Measurements from ENCODE around the gene HIBADH. TPM values are rescaled to one million over a fixed set of nuclear protein-coding genes. Genes with fewer than 3 reads are reported as not detected.

HIBADH gene
- total and polyA plus RNA-seq, 2 of the 4 experiments (the other 2 are of a cell fraction): 36.6 to 52.5 TPM

- H3K9me1 ChIP-seq (ENCODE audit: insufficient read depth, low read length): 0 out of 2 replicates have a peak, but pooled peaks cover 4% of the 10 kb centered on the region
- no peaks in the 10 kb centered on the region for H3K36me3 ChIP-seq (ENCODE audit: control insufficient read depth, insufficient read depth, low read length)
- H3K9me3 ChIP-seq (ENCODE audit: control insufficient read depth, insufficient read depth, low read length): no peaks in the 10 kb centered on the region
- WGBS, 2 experiments (ENCODE audit: extremely low coverage in 2 of 2, insufficient read length in 1 of 2): no CpG with 5 or more reads among the region's 2 CpGs
- in situ Hi-C loops (cut with MboI; ENCODE audit: low sequenced_read_pairs) (no loop called here), dilution Hi-C loops (cut with HindIII; ENCODE audit: low sequenced_read_pairs, unreplicated experiment) (no loop called here), intact Hi-C loops (cut with micrococcal nuclease) (loop anchor here (10.0 kb wide), 1 partner anchor 170 kb away; no protein-coding TSS in a partner anchor)
- no peak overlapping the region for H2BK20ac ChIP-seq (ENCODE audit: low read depth, low read length)
- no peak for TF ChIP-seq MAZ (IDR thresholded peaks at IDR 0.05; ENCODE audit: borderline replicate concordance, low read depth, low read length)
- no peak for TF ChIP-seq CEBPB (IDR thresholded peaks at IDR 0.05; ENCODE audit: low read depth, low read length)
- TF ChIP-seq RFX5 (IDR thresholded peaks at IDR 0.05; ENCODE audit: low read depth, low read length): no peak
- no peak for TF ChIP-seq NFE2L2 (IDR thresholded peaks at IDR 0.05; ENCODE audit: low read depth, low read length)
- no peak for TF ChIP-seq MXI1 (IDR thresholded peaks at IDR 0.05; ENCODE audit: borderline replicate concordance, low read depth, low read length)
- TF ChIP-seq SMC3 (IDR thresholded peaks at IDR 0.05; ENCODE audit: low read depth, low read length): no peak
- TF ChIP-seq, protein P1, sequence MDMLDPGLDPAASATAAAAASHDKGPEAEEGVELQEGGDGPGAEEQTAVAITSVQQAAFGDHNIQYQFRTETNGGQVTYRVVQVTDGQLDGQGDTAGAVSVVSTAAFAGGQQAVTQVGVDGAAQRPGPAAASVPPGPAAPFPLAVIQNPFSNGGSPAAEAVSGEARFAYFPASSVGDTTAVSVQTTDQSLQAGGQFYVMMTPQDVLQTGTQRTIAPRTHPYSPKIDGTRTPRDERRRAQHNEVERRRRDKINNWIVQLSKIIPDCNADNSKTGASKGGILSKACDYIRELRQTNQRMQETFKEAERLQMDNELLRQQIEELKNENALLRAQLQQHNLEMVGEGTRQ (IDR thresholded peaks at IDR 0.05; ENCODE audit: low read depth, low read length): no peak
- TF ChIP-seq MAFK (IDR thresholded peaks at IDR 0.05; ENCODE audit: low read depth, low read length): no peak
- TF ChIP-seq CTCF (conservative IDR thresholded peaks at IDR 0.05; ENCODE audit: low read depth, low read length): no peak
- no peak for TF ChIP-seq RCOR1 (IDR thresholded peaks at IDR 0.05; ENCODE audit: insufficient replicate concordance, low read length)
- no peak for TF ChIP-seq RAD21 (IDR thresholded peaks at IDR 0.05; ENCODE audit: low read length)
- no peak for TF ChIP-seq CHD1 (IDR thresholded peaks at IDR 0.05; ENCODE audit: low read depth, low read length)
- TF ChIP-seq, protein P2, sequence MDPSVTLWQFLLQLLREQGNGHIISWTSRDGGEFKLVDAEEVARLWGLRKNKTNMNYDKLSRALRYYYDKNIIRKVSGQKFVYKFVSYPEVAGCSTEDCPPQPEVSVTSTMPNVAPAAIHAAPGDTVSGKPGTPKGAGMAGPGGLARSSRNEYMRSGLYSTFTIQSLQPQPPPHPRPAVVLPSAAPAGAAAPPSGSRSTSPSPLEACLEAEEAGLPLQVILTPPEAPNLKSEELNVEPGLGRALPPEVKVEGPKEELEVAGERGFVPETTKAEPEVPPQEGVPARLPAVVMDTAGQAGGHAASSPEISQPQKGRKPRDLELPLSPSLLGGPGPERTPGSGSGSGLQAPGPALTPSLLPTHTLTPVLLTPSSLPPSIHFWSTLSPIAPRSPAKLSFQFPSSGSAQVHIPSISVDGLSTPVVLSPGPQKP (IDR thresholded peaks at IDR 0.05; ENCODE audit: borderline replicate concordance, low read depth, low read length): no peak
- TF ChIP-seq BHLHE40 (IDR thresholded peaks at IDR 0.05; ENCODE audit: low read depth, low read length): no peak
- no peak overlapping the region for H3K27ac ChIP-seq (ENCODE audit: insufficient read depth, low read length)
- no peak overlapping the region for H3K4me2 ChIP-seq (ENCODE audit: low read depth, low read length)
- no peak overlapping the region for H2BK15ac ChIP-seq (ENCODE audit: low read depth, low read length)
- H4K8ac ChIP-seq (ENCODE audit: low read depth in 2 of 2, low read length in 2 of 2): no peak overlapping the region
- no peak overlapping the region for H3K18ac ChIP-seq (ENCODE audit: low read depth, low read length)
- H2BK5ac ChIP-seq (ENCODE audit: low read depth, low read length, poor library complexity, severe bottlenecking): no peak overlapping the region
- H3K79me1 ChIP-seq (ENCODE audit: low read depth in 1 of 2, low read length in 2 of 2): no peaks in the 10 kb centered on the region; a peak in 1 of 4 replicates
- H4K91ac ChIP-seq (ENCODE audit: insufficient read depth, low read depth, low read length): no peak overlapping the region
- H4K20me1 ChIP-seq (ENCODE audit: insufficient read depth, low read length): no peaks in the 10 kb centered on the region
- peaks cover 6% of the 10 kb centered on the region for H3K4me1 ChIP-seq (ENCODE audit: control insufficient read depth, insufficient read depth, low read length)
- DNase-seq (no peak), ATAC-seq (ENCODE audit: low read depth) (no peak)
- no peak overlapping the region for H4K5ac ChIP-seq (ENCODE audit: low read depth, low read length)
- H3K14ac ChIP-seq (replicated peaks; ENCODE audit: low read depth, low read length): no peak overlapping the region
- H3K9ac ChIP-seq (ENCODE audit: low read depth, low read length): no peak overlapping the region
- H2AK9ac ChIP-seq (replicated peaks; ENCODE audit: low read depth, low read length, poor library complexity): no peak overlapping the region
- no TSS peak for BruUV-seq (replicated peaks)
- no peaks in the 10 kb centered on the region for H3K27me3 ChIP-seq (ENCODE audit: control insufficient read depth, insufficient read depth, low read length)
- no peak overlapping the region for H2AK5ac ChIP-seq (ENCODE audit: low read depth, low read length)
- H3K4ac ChIP-seq (ENCODE audit: low read depth, low read length): no peak overlapping the region
- H3K56ac ChIP-seq (ENCODE audit: extremely low read depth, insufficient read depth, low read length): no peak overlapping the region
- H3K23ac ChIP-seq (ENCODE audit: low read depth, low read length): no peak overlapping the region
- ChIA-PET POLR2A (ENCODE audit: unreplicated experiment) (no interaction called here), CTCF (interaction anchor here (0.5 to 2.4 kb wide), 7 partner anchors 10 to 409 kb away, joined by 3 to 7 read pairs (median 5); no protein-coding TSS in a partner anchor)
- no peak overlapping the region for H2BK120ac ChIP-seq (ENCODE audit: low read depth, low read length)
- no peak overlapping the region for H2AFZ ChIP-seq (replicated peaks; ENCODE audit: low read length, poor library complexity)
- no peak overlapping the region for H3K4me3 ChIP-seq (ENCODE audit: insufficient read depth, low read depth, low read length)
Observed at GRCh38 chr7:27605283-27605682, 57.4 kb downstream of the HIBADH start.

All from IMR-90 (cell line).